ENCODE measurements around the gene MAD1L1. TPM values are rescaled to one million over a fixed set of nuclear protein-coding genes. Genes with fewer than 3 reads are reported as not detected.

MAD1L1 gene
- total RNA-seq, 2 donors from 2014 or later, result 59.1 to 61.4 TPM

DNA sequence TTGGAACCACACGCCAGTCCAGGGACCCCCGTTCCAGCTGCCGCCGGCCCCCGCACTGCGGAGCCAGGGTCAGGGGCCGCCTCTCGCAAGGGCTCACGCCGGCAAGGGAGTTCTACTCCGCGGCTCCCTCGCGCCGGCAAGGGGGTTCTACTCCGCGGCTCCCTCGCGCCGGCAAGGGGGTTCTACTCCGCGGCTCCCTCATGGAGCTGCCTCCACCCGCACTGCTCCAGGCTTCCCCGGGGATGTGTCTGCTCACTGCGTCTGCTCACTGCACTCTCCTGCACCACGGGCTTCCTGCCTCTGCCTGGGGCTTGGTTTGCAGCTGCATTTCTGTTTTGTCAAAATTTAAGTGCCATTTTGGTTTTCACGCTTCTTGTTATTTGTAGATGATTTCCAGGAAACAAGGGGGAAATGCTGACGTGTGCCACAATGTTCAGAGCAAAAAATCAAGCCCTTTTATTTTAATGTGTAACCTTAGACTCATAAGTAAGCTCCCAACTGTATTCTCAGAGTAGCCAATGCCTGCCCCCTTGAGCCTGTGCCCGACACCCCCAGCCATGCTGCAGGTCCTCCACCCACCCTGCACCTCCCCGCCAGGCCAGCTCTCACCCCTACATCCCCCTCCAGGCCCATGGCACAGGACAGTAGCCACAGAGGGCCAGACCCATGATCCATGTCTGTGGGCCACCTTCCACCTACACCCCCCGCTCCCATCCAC is 246.2 kb downstream of the MAD1L1 start:
- 90 to 93% methylated on average over 25 to 31 of the region's 31 CpGs for WGBS, 2 experiments (ENCODE audit: insufficient coverage in 1 of 2, insufficient read length in 1 of 2)
- Mint-ChIP-seq H3K36me3 (ENCODE audit: low read depth) (no peaks in the 10 kb centered on the region), H3K4me1 (no peaks in the 10 kb centered on the region), H3K9me3 (no peaks in the 10 kb centered on the region), H3K27ac (no peak overlapping the region), H3K27me3 (ENCODE audit: insufficient read depth) (no peaks in the 10 kb centered on the region), H3K4me3 (no peak overlapping the region)
- Histone ChIP-seq H3K4me1 (ENCODE audit: control insufficient read depth, insufficient read depth, low read length) (no peaks in the 10 kb centered on the region), H3K4me3 (ENCODE audit: low read length) (no peak overlapping the region), H3K27me3 (ENCODE audit: control insufficient read depth, insufficient read depth, low read length, poor library complexity, severe bottlenecking) (no peaks in the 10 kb centered on the region), H3K9ac (ENCODE audit: extremely low read depth, low read length, poor library complexity, severe bottlenecking) (no peak overlapping the region), H3K27ac (ENCODE audit: low read depth, low read length) (no peak overlapping the region), H3K9me3 (ENCODE audit: control insufficient read depth, low read length) (no peaks in the 10 kb centered on the region), H3K36me3 (ENCODE audit: control insufficient read depth, insufficient read depth, low read length) (peaks cover 6% of the 10 kb centered on the region)
- DNase-seq, result no peak
- TF ChIP-seq, protein P1, sequence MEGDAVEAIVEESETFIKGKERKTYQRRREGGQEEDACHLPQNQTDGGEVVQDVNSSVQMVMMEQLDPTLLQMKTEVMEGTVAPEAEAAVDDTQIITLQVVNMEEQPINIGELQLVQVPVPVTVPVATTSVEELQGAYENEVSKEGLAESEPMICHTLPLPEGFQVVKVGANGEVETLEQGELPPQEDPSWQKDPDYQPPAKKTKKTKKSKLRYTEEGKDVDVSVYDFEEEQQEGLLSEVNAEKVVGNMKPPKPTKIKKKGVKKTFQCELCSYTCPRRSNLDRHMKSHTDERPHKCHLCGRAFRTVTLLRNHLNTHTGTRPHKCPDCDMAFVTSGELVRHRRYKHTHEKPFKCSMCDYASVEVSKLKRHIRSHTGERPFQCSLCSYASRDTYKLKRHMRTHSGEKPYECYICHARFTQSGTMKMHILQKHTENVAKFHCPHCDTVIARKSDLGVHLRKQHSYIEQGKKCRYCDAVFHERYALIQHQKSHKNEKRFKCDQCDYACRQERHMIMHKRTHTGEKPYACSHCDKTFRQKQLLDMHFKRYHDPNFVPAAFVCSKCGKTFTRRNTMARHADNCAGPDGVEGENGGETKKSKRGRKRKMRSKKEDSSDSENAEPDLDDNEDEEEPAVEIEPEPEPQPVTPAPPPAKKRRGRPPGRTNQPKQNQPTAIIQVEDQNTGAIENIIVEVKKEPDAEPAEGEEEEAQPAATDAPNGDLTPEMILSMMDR (conservative IDR thresholded peaks at IDR 0.05), result no peak

DNA sequence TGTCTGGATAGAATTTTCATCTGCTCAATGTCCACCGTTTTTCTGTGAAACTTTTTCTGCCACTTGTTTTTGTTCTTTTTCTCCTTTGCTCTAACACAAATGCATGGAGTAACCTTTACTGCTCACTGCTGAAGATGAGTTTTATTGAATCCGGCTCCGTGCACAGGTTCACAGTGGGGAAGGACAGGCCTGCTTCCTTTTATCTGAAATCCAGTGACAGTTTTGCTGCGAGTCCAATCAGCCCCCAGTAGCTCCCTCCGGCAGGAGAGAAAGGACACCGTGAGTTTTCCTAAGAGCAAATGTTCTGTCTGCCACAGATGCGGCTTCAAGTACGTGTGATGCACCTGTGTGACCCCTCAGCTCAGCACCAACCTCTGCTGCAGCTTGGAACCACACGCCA is 246.8 kb downstream of the MAD1L1 start:
- Histone ChIP-seq H3K9ac (ENCODE audit: extremely low read depth, low read length, poor library complexity, severe bottlenecking) (no peak overlapping the region), H3K4me1 (ENCODE audit: control insufficient read depth, insufficient read depth, low read length) (no peaks in the 10 kb centered on the region), H3K36me3 (ENCODE audit: control insufficient read depth, insufficient read depth, low read length) (peaks cover 6% of the 10 kb centered on the region), H3K9me3 (ENCODE audit: control insufficient read depth, low read length) (no peaks in the 10 kb centered on the region), H3K27ac (ENCODE audit: low read depth, low read length) (no peak overlapping the region), H3K4me3 (ENCODE audit: low read length) (no peak overlapping the region), H3K27me3 (ENCODE audit: control insufficient read depth, insufficient read depth, low read length, poor library complexity, severe bottlenecking) (no peaks in the 10 kb centered on the region)
- Mint-ChIP-seq H3K9me3 (no peaks in the 10 kb centered on the region), H3K27ac (no peak overlapping the region), H3K4me3 (no peak overlapping the region), H3K36me3 (ENCODE audit: low read depth) (no peaks in the 10 kb centered on the region), H3K27me3 (ENCODE audit: insufficient read depth) (no peaks in the 10 kb centered on the region), H3K4me1 (no peaks in the 10 kb centered on the region)
- 89 to 93% methylated on average over 9 of the region's 9 CpGs for WGBS, 2 experiments (ENCODE audit: insufficient coverage in 1 of 2, insufficient read length in 1 of 2)
- TF ChIP-seq, protein P1 (conservative IDR thresholded peaks at IDR 0.05), result no peak
- DNase-seq, result no peak

DNA sequence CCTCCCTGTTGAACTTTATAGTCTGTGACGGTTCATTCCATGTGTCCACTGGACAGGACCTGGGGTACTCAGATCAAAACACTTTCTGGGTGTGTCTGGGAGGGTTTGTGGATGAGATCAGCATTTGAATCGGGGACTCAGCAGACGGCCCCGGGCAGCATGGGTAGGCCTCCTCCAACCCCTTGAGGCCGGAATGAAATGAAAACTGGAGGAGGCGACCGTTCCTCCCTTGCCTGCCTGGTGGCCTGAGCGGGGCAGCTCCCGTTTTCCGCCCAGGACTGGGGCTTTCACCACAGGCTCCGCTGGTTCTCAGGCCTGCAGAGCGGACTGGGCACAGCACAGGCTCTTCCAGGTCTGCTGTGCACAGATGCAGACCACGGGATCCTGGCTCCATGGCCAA is 247.7 kb downstream of the MAD1L1 start:
- Mint-ChIP-seq H3K4me3 (no peak overlapping the region), H3K4me1 (no peaks in the 10 kb centered on the region), H3K9me3 (no peaks in the 10 kb centered on the region), H3K27me3 (ENCODE audit: insufficient read depth) (no peaks in the 10 kb centered on the region), H3K36me3 (ENCODE audit: low read depth) (peaks cover 3% of the 10 kb centered on the region), H3K27ac (peak overlapping the region; percentile 55)
- no peaks in the 10 kb centered on the region for H3K27me3 ChIP-seq (ENCODE audit: control insufficient read depth, insufficient read depth, low read length, poor library complexity, severe bottlenecking)
- TF ChIP-seq, protein P1 (conservative IDR thresholded peaks at IDR 0.05), result no peak
- DNase-seq, result no peak
- H3K9me3 ChIP-seq (ENCODE audit: control insufficient read depth, low read length), result no peaks in the 10 kb centered on the region
- H3K9ac ChIP-seq (ENCODE audit: extremely low read depth, low read length, poor library complexity, severe bottlenecking), result no peak overlapping the region
- H3K36me3 ChIP-seq (ENCODE audit: control insufficient read depth, insufficient read depth, low read length), result peaks cover 6% of the 10 kb centered on the region
- H3K4me3 ChIP-seq (ENCODE audit: low read length), result no peak overlapping the region
- WGBS, 2 experiments (ENCODE audit: insufficient coverage in 1 of 2, insufficient read length in 1 of 2), result 88 to 91% methylated on average over 10 to 13 of the region's 13 CpGs
- no peaks in the 10 kb centered on the region for H3K4me1 ChIP-seq (ENCODE audit: control insufficient read depth, insufficient read depth, low read length)
- no peak overlapping the region for H3K27ac ChIP-seq (ENCODE audit: low read depth, low read length)

All from endodermal cell (in vitro differentiated cells).